HepG2 (cell line): Measurements from ENCODE around the gene PTH1R. TPM values are rescaled to one million over a fixed set of nuclear protein-coding genes. Genes with fewer than 3 reads are reported as not detected.

Source experiments
- ATAC-seq: fragments of 200-7000 bp; cut with Tn5 transposase; 3 replicates; pipeline ENCODE4 v1.9.1; 2020; ENCODE audit warnings: mild to moderate bottlenecking, moderate library complexity
- BruUV-seq: library from RNA; stranded (reverse); fragments of 400-500 nt; replicated peaks from 2 replicates; lab custom pipeline; 2021; lab: Mats Ljungman, UMichigan
- CTCF ChIA-PET: fragments of 300-600 bp; formaldehyde crosslinking; extraction: SDS; loops from one replicate; lab custom pipeline; 2021; ENCODE audit warnings: low total read pairs, inconsistent platforms, low intra/inter-chr PET ratio; lab: Yijun Ruan, JAX
- POLR2A ChIA-PET: fragments of 350-600 bp; sonication (Branson Sonifier 250); formaldehyde crosslinking; loops from one replicate; lab custom pipeline; 2020; ENCODE audit warnings: antibody characterized with exemption, inconsistent platforms; lab: Yijun Ruan, JAX
- DNase-seq: peaks from one replicate; pipeline ENCODE4 v3.0.0-alpha.2; 2015; ENCODE audit warnings: low spot score
- FAIRE-seq: peaks from 3 replicates; lab custom pipeline; 2011; peaks lifted over from hg19 to GRCh38; lab: Jason Lieb, UNC
- H2AFZ ChIP-seq: one replicate; pipeline ENCODE4 v1.6.1; 2011; ENCODE audit warnings: low read length, inconsistent platforms
- H3K27ac ChIP-seq: fragments of 300-600 bp; 3 replicates; pipeline ENCODE4 v1.8.0; 2011; ENCODE audit warnings: mixed run types, mild to moderate bottlenecking, mixed read lengths, low read length, inconsistent platforms; ENCODE audit not compliant: insufficient read depth; ENCODE audit errors: extremely low read length
- H3K27me3 ChIP-seq, 2 experiments: fragments of 200-600 bp in 1 of 2; 2 replicates in 1 of 2; 3 replicates in 1 of 2; pipeline versions ENCODE4 v1.6.0 to v1.8.0; 2011; ENCODE audit warnings: low read length in 2 of 2, mild to moderate bottlenecking in 2 of 2, moderate library complexity in 2 of 2, inconsistent platforms in 1 of 2; ENCODE audit not compliant: insufficient read depth in 2 of 2, control insufficient read depth in 1 of 2
- H3K36me3 ChIP-seq, 2 experiments: fragments of 200-600 bp in 1 of 2; replicated peaks in 1 of 2; 2 replicates in 1 of 2; 3 replicates in 1 of 2; pipeline versions ENCODE4 v1.5.1 to v1.8.0; 2011; ENCODE audit warnings: low read length in 2 of 2, inconsistent platforms in 1 of 2; ENCODE audit not compliant: insufficient read depth in 2 of 2, control insufficient read depth in 1 of 2
- H3K4me1 ChIP-seq: 2 replicates; pipeline ENCODE4 v1.5.1; 2012; ENCODE audit warnings: low read length, inconsistent platforms; ENCODE audit not compliant: insufficient read depth
- H3K4me2 ChIP-seq: 2 replicates; pipeline ENCODE4 v1.6.0; 2011; ENCODE audit warnings: low read depth, low read length, inconsistent platforms
- H3K4me3 ChIP-seq, 3 experiments: fragments of 200-600 bp in 1 of 3; sonication (generic), shearing (Covaris generic) in 1 of 3; replicated peaks in 1 of 3; 2 replicates each; pipeline ENCODE4 v1.5.1; 2011 to 2016; ENCODE audit warnings: low read length in 3 of 3, inconsistent platforms in 2 of 3, low read depth in 2 of 3, mild to moderate bottlenecking in 2 of 3, control low read depth in 1 of 3, mixed read lengths in 1 of 3; ENCODE audit not compliant: insufficient read depth in 1 of 3
- H3K79me2 ChIP-seq: one replicate; pipeline ENCODE4 v1.6.1; 2011; ENCODE audit warnings: low read length, inconsistent platforms; ENCODE audit not compliant: insufficient read depth
- H3K9ac ChIP-seq: 2 replicates; pipeline ENCODE4 v1.6.0; 2011; ENCODE audit warnings: mild to moderate bottlenecking, low read depth, low read length, inconsistent platforms; ENCODE audit not compliant: insufficient read depth
- H3K9me3 ChIP-seq: 2 replicates; pipeline ENCODE4 v1.5.1; 2012; ENCODE audit warnings: mild to moderate bottlenecking, low read length
- H4K20me1 ChIP-seq: 2 replicates; pipeline ENCODE4 v1.6.0; 2011; ENCODE audit warnings: inconsistent platforms, mild to moderate bottlenecking, low read length, moderate library complexity; ENCODE audit not compliant: insufficient read depth
- NR2C2 ChIP-seq: sonication (generic); formaldehyde crosslinking; IDR thresholded peaks from 2 replicates; pipeline ENCODE4 v1.4.0; 2020; ENCODE audit warnings: missing genetic modification reagents, mild to moderate bottlenecking, moderate library complexity, borderline replicate concordance
- TRIM22 ChIP-seq: fragments of 450-650 bp; IDR thresholded peaks from 2 replicates; pipeline ENCODE4 v1.6.1; 2017
- ZSCAN20 ChIP-seq: sonication (generic); formaldehyde crosslinking; IDR thresholded peaks from 2 replicates; pipeline ENCODE4 v1.4.0; 2020; ENCODE audit warnings: missing genetic modification reagents, mild to moderate bottlenecking, borderline replicate concordance
- WGBS: methylation state at CpG from one replicate; pipeline ENCODE4 v1.1.6; 2017; ENCODE audit warnings: low lambda C conversion rate; 5-methylcytosine and 5-hydroxymethylcytosine counted together
- in situ Hi-C: cut with HindIII; loops from 2 replicates; pipeline ENCODE4 v1.10.0; 2017; ENCODE audit warnings: low pct_unique_long_range_greater_than_20kb; ENCODE audit not compliant: extremely low pct_ligation_motif_present
- intact Hi-C: fragments of 100-400 bp; cut with micrococcal nuclease; formaldehyde crosslinking; loops from one replicate; pipeline ENCODE4 v1.10.0; 2022; ENCODE audit not compliant: unreplicated experiment
- polyA plus RNA-seq, 8 experiments: library from polyadenylated mRNA; depleted of rRNA in 3 of 8; stranded (reverse) in 7 of 8; unstranded in 1 of 8; fragments of >200 nt; fragmentation: Illumina TruSeq in 4 of 8; extraction: Trizol in 4 of 8; gene quantifications; 2 replicates each; pipeline versions ENCODE4 v1.2.1 to v1.2.3, GENCODE V29; 2011 to 2016; ENCODE audit warnings: low read depth in 4 of 8, missing spikeins in 1 of 8, mixed read lengths in 1 of 8; ENCODE audit not compliant: insufficient read depth in 1 of 8
- total RNA-seq, 5 experiments: library from RNA; depleted of rRNA; stranded (reverse); fragments of >200 nt; fragmentation: Illumina TruSeq; extraction: Trizol; gene quantifications; 2 replicates each; pipeline ENCODE4 v1.2.3, GENCODE V29; 2016; ENCODE audit warnings: low read depth in 1 of 5

The PTH1R gene
- total and polyA plus RNA-seq, 2 of the 13 experiments (the other 11 are each of a cell fraction or from before 2014, with no cell fraction given) = not detected

- CTCF ChIA-PET = no interaction called here
- no peak for DNase-seq
- no peaks in the 10 kb centered on the region for H3K9me3 ChIP-seq
- H3K79me2 ChIP-seq = no peaks in the 10 kb centered on the region
- no peak overlapping the region for H3K4me3 ChIP-seq
- H3K36me3 ChIP-seq = no peaks in the 10 kb centered on the region
- no peak for FAIRE-seq
- ATAC-seq = no peak
- H3K27me3 ChIP-seq = peaks cover 17 to 87% of the 10 kb centered on the region in 2 experiments
- intact Hi-C loops (no loop called here), in situ Hi-C loops (no loop called here)
- POLR2A ChIA-PET = no interaction called here
- H3K4me2 ChIP-seq = no peak overlapping the region
- no peak overlapping the region for H3K9ac ChIP-seq
- WGBS = 42% methylated on average over 2 of the region's 10 CpGs
- BruUV-seq = no TSS peak
- no peak overlapping the region for H2AFZ ChIP-seq
- peaks cover 23% of the 10 kb centered on the region for H3K4me1 ChIP-seq
- H4K20me1 ChIP-seq = peaks cover 3% of the 10 kb centered on the region; the same call in 1 of the 2 replicates
- no peak overlapping the region for H3K27ac ChIP-seq
- TF ChIP-seq NR2C2 (no peak), TRIM22 (no peak), ZSCAN20 (CRISPR knock-in tag) (no peak)
Measured at GRCh38 chr3:46876313-46877300, 914 bp upstream of the PTH1R start.
